ENCODE results near the gene SIT1.

Gene SIT1

GRCh38 chr9:35653611-35654010 lies 2.9 kb upstream of the SIT1 start:
- Histone ChIP-seq H3K9me3 (ENCODE audit: insufficient read depth, low read depth, low read length) (no peaks in the 10 kb centered on the region), H3K4me3 (ENCODE audit: low read length, poor library complexity, severe bottlenecking) (no peak overlapping the region), H4K20me1 (ENCODE audit: insufficient read depth, low read length, poor library complexity, severe bottlenecking) (no peaks in the 10 kb centered on the region), H3K9me2 (replicated peaks; ENCODE audit: low read depth, low read length) (no peaks in the 10 kb centered on the region), H3K79me2 (ENCODE audit: insufficient read depth, low read length) (peaks cover 36% of the 10 kb centered on the region), H3F3A (ENCODE audit: low read depth) (0 out of 2 replicates have a peak, but pooled peaks cover 6% of the 10 kb centered on the region), H3K36me3 (ENCODE audit: insufficient read depth, low read length) (no peaks in the 10 kb centered on the region), H3K4me2 (ENCODE audit: low read depth, low read length, poor library complexity, severe bottlenecking) (no peak overlapping the region), H3K4me1 (ENCODE audit: insufficient read depth, low read length, poor library complexity, severe bottlenecking) (peaks cover 43% of the 10 kb centered on the region), H3K27me3 (ENCODE audit: insufficient read depth, low read length, poor library complexity, severe bottlenecking) (no peaks in the 10 kb centered on the region), H2AFZ (ENCODE audit: low read length) (no peak overlapping the region), H3K9ac (ENCODE audit: low read depth, low read length, poor library complexity, severe bottlenecking) (no peak overlapping the region)
- TF ChIP-seq EZH2phosphoT487 (IDR thresholded peaks at IDR 0.05; ENCODE audit: borderline replicate concordance) (no peak), CTCF (conservative IDR thresholded peaks at IDR 0.05; ENCODE audit: low read length) (no peak)

- H2AFZ ChIP-seq (ENCODE audit: low read length) = no peak overlapping the region
- TF ChIP-seq EZH2phosphoT487 (IDR thresholded peaks at IDR 0.05; ENCODE audit: borderline replicate concordance) (no peak), CTCF (conservative IDR thresholded peaks at IDR 0.05; ENCODE audit: low read length) (no peak)
Measured at GRCh38 chr9:35652829-35653209, 2.1 kb upstream of the SIT1 start.

GRCh38 chr9:35651956-35652828 lies 1.5 kb upstream of the SIT1 start:
- H2AFZ ChIP-seq (ENCODE audit: low read length) = no peak overlapping the region
- H3K9me2 ChIP-seq (replicated peaks; ENCODE audit: low read depth, low read length) = no peaks in the 10 kb centered on the region
- H3K4me1 ChIP-seq (ENCODE audit: insufficient read depth, low read length, poor library complexity, severe bottlenecking) = peaks cover 53% of the 10 kb centered on the region
- no peaks in the 10 kb centered on the region for H3K9me3 ChIP-seq (ENCODE audit: insufficient read depth, low read depth, low read length)
- H3K36me3 ChIP-seq (ENCODE audit: insufficient read depth, low read length) = no peaks in the 10 kb centered on the region
- peaks cover 50% of the 10 kb centered on the region for H3K79me2 ChIP-seq (ENCODE audit: insufficient read depth, low read length)
- no peaks in the 10 kb centered on the region for H3K27me3 ChIP-seq (ENCODE audit: insufficient read depth, low read length, poor library complexity, severe bottlenecking)
- H3K4me3 ChIP-seq (ENCODE audit: low read length, poor library complexity, severe bottlenecking) = no peak overlapping the region
- TF ChIP-seq CTCF (conservative IDR thresholded peaks at IDR 0.05; ENCODE audit: low read length) (no peak), EZH2phosphoT487 (IDR thresholded peaks at IDR 0.05; ENCODE audit: borderline replicate concordance) (no peak)
- H3K4me2 ChIP-seq (ENCODE audit: low read depth, low read length, poor library complexity, severe bottlenecking) = peak overlapping the region; percentile 98
- H3K9ac ChIP-seq (ENCODE audit: low read depth, low read length, poor library complexity, severe bottlenecking) = no peak overlapping the region
- H4K20me1 ChIP-seq (ENCODE audit: insufficient read depth, low read length, poor library complexity, severe bottlenecking) = peaks cover 6% of the 10 kb centered on the region
- H3F3A ChIP-seq (ENCODE audit: low read depth) = peaks cover 10% of the 10 kb centered on the region; the same call in 1 of the 2 replicates

More at GRCh38 chr9:35652829-35653209, 2.1 kb upstream of the SIT1 start:
- H3K4me2 ChIP-seq (ENCODE audit: low read depth, low read length, poor library complexity, severe bottlenecking) = no peak overlapping the region
- no peaks in the 10 kb centered on the region for H3K9me3 ChIP-seq (ENCODE audit: insufficient read depth, low read depth, low read length)
- H4K20me1 ChIP-seq (ENCODE audit: insufficient read depth, low read length, poor library complexity, severe bottlenecking) = peaks cover 3% of the 10 kb centered on the region
- H3K27me3 ChIP-seq (ENCODE audit: insufficient read depth, low read length, poor library complexity, severe bottlenecking) = no peaks in the 10 kb centered on the region
- H3K36me3 ChIP-seq (ENCODE audit: insufficient read depth, low read length) = no peaks in the 10 kb centered on the region
- H3K4me3 ChIP-seq (ENCODE audit: low read length, poor library complexity, severe bottlenecking) = no peak overlapping the region
- H3K9ac ChIP-seq (ENCODE audit: low read depth, low read length, poor library complexity, severe bottlenecking) = no peak overlapping the region
- peaks cover 12% of the 10 kb centered on the region; the same call in 1 of the 2 replicates for H3F3A ChIP-seq (ENCODE audit: low read depth)
- H3K9me2 ChIP-seq (replicated peaks; ENCODE audit: low read depth, low read length) = no peaks in the 10 kb centered on the region
- H3K4me1 ChIP-seq (ENCODE audit: insufficient read depth, low read length, poor library complexity, severe bottlenecking) = peaks cover 50% of the 10 kb centered on the region
- peaks cover 44% of the 10 kb centered on the region for H3K79me2 ChIP-seq (ENCODE audit: insufficient read depth, low read length)
